GM21447 (cell line): Measurements from ENCODE around the gene PSKH1.

ENCODE experiments used
- ATAC-seq: cut with Tn5 transposase; IDR thresholded peaks from one replicate; pipeline ENCODE4 v1.9.1; 2021; ENCODE audit not compliant: unreplicated experiment

PSKH1 gene

DNA sequence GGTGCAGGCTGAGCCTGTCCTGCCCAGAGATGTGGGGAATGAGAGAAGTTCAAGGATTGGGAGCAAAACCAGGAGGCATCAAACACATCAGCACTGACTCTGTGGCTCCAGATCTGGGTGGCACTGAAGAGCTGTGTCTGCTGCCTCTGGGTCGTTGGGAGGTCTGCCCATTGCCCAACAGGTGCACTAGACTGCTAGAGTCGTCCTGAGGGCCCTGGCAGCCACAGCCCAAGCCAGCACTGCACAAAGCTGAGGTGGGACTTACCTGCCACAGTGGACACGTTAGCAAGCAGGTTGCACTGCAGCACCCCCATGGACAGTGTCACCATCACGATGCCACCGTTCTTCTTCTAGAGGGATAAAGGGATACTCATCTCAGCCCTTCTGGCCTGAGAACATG, 84.0 kb downstream of the PSKH1 start:
- ATAC-seq = no peak

DNA sequence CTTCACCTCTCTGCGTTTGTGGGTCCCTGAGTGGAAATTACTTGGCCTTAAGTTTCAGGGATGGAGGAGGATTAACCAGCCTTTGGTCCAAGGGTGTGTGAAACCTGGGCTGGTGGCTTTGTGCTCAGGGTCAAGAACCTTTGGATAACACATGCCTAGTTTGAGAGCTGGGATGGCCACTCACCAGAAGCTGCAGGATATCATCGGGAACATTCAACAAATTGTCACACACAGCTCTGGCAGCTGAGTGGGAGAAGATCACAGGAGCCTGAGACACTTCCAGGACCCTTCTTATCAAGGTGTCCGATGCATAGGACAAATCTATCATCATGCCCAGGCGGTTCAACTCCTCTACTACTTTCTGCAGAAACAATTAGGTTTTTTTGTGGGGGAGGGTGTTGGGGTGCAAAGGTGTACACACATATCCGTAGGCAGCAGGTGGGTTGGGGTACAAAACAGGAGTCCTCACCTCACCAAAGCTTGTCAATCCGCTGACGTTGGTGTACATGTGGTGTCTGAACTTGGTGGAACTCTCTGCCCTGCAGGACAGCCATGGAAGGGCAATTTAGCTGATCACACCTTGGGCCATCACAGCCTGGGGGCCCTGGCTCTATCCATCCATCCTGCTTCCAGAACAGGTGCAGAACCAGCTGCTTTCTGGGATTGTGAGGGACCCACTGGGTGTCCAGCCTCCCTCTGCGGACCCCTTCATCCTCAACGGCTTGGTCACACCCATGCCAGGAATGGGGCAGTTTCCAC, 84.6 kb downstream of the PSKH1 start:
- ATAC-seq = no peak
